Immature natural killer cell (primary cell): ENCODE measurements around the gene FGF5. TPM values are rescaled to one million over a fixed set of nuclear protein-coding genes. Genes with fewer than 3 reads are reported as not detected.
"Not testable (repeated sequence)": the region's sequence is repeated elsewhere in the genome, so short reads cannot be mapped to it uniquely, and the experiment has no call there.

Experiments used
- DNase-seq, 3 donors: peaks; one replicate each; pipeline ENCODE4 v3.0.0; 2022; ENCODE audit warnings: mixed read lengths in 1 of 3
- H3K27ac Mint-ChIP-seq, 6 donors: one replicate each; pipeline ENCODE4 v1.8.0; 2020; ENCODE audit warnings: mixed read lengths in 6 of 6, mild to moderate bottlenecking in 5 of 6, inconsistent platforms in 4 of 6, moderate library complexity in 3 of 6
- H3K27me3 Mint-ChIP-seq, 3 donors: one replicate each; pipeline ENCODE4 v1.8.0; 2020 to 2021; ENCODE audit warnings: low read depth in 3 of 3, mild to moderate bottlenecking in 3 of 3, mixed read lengths in 3 of 3, moderate library complexity in 3 of 3, inconsistent platforms in 1 of 3
- H3K36me3 Mint-ChIP-seq, 3 donors: one replicate each; pipeline ENCODE4 v1.8.0; 2020; ENCODE audit warnings: mixed read lengths in 3 of 3, inconsistent platforms in 2 of 3, mild to moderate bottlenecking in 2 of 3
- H3K4me1 Mint-ChIP-seq, 2 donors: one replicate each; pipeline ENCODE4 v1.8.0; 2020; ENCODE audit warnings: inconsistent platforms in 2 of 2, mild to moderate bottlenecking in 2 of 2, mixed read lengths in 2 of 2, moderate library complexity in 1 of 2
- H3K4me3 Mint-ChIP-seq, 5 donors: one replicate each; pipeline ENCODE4 v1.8.0; 2020; ENCODE audit warnings: mild to moderate bottlenecking in 5 of 5, mixed read lengths in 5 of 5, inconsistent platforms in 3 of 5, moderate library complexity in 3 of 5
- H3K9me3 Mint-ChIP-seq, 6 donors: one replicate each; pipeline ENCODE4 v1.8.0; 2020; ENCODE audit warnings: mild to moderate bottlenecking in 6 of 6, mixed read lengths in 6 of 6, inconsistent platforms in 4 of 6, moderate library complexity in 3 of 6
- polyA plus RNA-seq, 3 donors: library from polyadenylated mRNA; unstranded; fragments of 300-500 nt; fragmentation: Illumina TruSeq; gene quantifications; one replicate each; pipeline ENCODE4 v1.2.3, GENCODE V29; 2021

Gene FGF5
- polyA plus RNA-seq, 3 donors from 2014 or later, result not detected

GRCh38 chr4:80290665-80291064 lies 24.2 kb downstream of the FGF5 start:
- not testable (repeated sequence) for H3K27me3 Mint-ChIP-seq, H3K4me1 Mint-ChIP-seq, DNase-seq, H3K36me3 Mint-ChIP-seq, H3K4me3 Mint-ChIP-seq, H3K27ac Mint-ChIP-seq, H3K9me3 Mint-ChIP-seq

- no peaks in the 10 kb centered on the region for H3K4me1 Mint-ChIP-seq
- no peaks in the 10 kb centered on the region for H3K9me3 Mint-ChIP-seq
- peaks cover 0 to 5% (median 0%) of the 10 kb centered on the region in 3 donors for H3K27me3 Mint-ChIP-seq
- no peak overlapping the region for H3K4me3 Mint-ChIP-seq
- H3K36me3 Mint-ChIP-seq, result no peaks in the 10 kb centered on the region
- DNase-seq, result no peak
- H3K27ac Mint-ChIP-seq, result no peak overlapping the region
Measured at GRCh38 chr4:80294206-80294605, 27.7 kb downstream of the FGF5 start.

- peaks cover 0 to 5% (median 0%) of the 10 kb centered on the region in 3 donors for H3K27me3 Mint-ChIP-seq
- H3K4me3 Mint-ChIP-seq, result no peak overlapping the region
Measured at GRCh38 chr4:80295336-80295735, 28.9 kb downstream of the FGF5 start.

GRCh38 chr4:80295826-80296225 lies 29.4 kb downstream of the FGF5 start:
- Mint-ChIP-seq H3K27ac (no peak overlapping the region), H3K36me3 (no peaks in the 10 kb centered on the region), H3K27me3 (peaks cover 0 to 3% (median 0%) of the 10 kb centered on the region in 3 donors)

More at GRCh38 chr4:80295336-80295735, 28.9 kb downstream of the FGF5 start:
- no peaks in the 10 kb centered on the region for H3K9me3 Mint-ChIP-seq
- H3K36me3 Mint-ChIP-seq, result no peaks in the 10 kb centered on the region
- no peak overlapping the region for H3K27ac Mint-ChIP-seq
- no peak for DNase-seq
- no peaks in the 10 kb centered on the region for H3K4me1 Mint-ChIP-seq

GRCh38 chr4:80301884-80302283 lies 35.4 kb downstream of the FGF5 start:
- Mint-ChIP-seq H3K27me3 (peaks cover 0 to 11% (median 3%) of the 10 kb centered on the region in 3 donors), H3K4me3 (no peak overlapping the region), H3K9me3 (no peaks in the 10 kb centered on the region), H3K36me3 (no peaks in the 10 kb centered on the region), H3K4me1 (peaks cover 0 to 6% of the 10 kb centered on the region in 2 donors), H3K27ac (no peak overlapping the region)
- no peak for DNase-seq

More at GRCh38 chr4:80295826-80296225, 29.4 kb downstream of the FGF5 start:
- peaks cover 0 to 1% of the 10 kb centered on the region in 2 donors for H3K4me1 Mint-ChIP-seq
- DNase-seq, result no peak
- H3K9me3 Mint-ChIP-seq, result no peaks in the 10 kb centered on the region
- H3K4me3 Mint-ChIP-seq, result no peak overlapping the region

GRCh38 chr4:80302616-80303223 lies 36.3 kb downstream of the FGF5 start:
- Mint-ChIP-seq H3K9me3 (no peaks in the 10 kb centered on the region), H3K4me3 (no peak overlapping the region), H3K27ac (no peak overlapping the region), H3K36me3 (no peaks in the 10 kb centered on the region), H3K4me1 (peaks cover 0 to 6% of the 10 kb centered on the region in 2 donors), H3K27me3 (peaks cover 0 to 11% (median under 1%) of the 10 kb centered on the region in 3 donors)
- DNase-seq, result no peak

GRCh38 chr4:80305466-80305865 lies 39.0 kb downstream of the FGF5 start:
- Mint-ChIP-seq H3K4me1 (peaks cover 0 to 6% of the 10 kb centered on the region in 2 donors), H3K9me3 (peaks cover 0 to 1% (median 0%) of the 10 kb centered on the region in 6 donors), H3K36me3 (no peaks in the 10 kb centered on the region), H3K27ac (no peak overlapping the region), H3K27me3 (peaks cover 0 to 11% (median 0%) of the 10 kb centered on the region in 3 donors), H3K4me3 (no peak overlapping the region)
- no peak for DNase-seq

- H3K9me3 Mint-ChIP-seq, result peaks cover 0 to 1% (median 0%) of the 10 kb centered on the region in 6 donors
- no peak overlapping the region for H3K27ac Mint-ChIP-seq
- H3K36me3 Mint-ChIP-seq, result no peaks in the 10 kb centered on the region
- no peak overlapping the region for H3K4me3 Mint-ChIP-seq
- H3K27me3 Mint-ChIP-seq, result peaks cover 0 to 12% (median 0%) of the 10 kb centered on the region in 3 donors
- peaks cover 0 to under 1% of the 10 kb centered on the region in 2 donors for H3K4me1 Mint-ChIP-seq
- no peak for DNase-seq
Measured at GRCh38 chr4:80306260-80306659, 39.8 kb downstream of the FGF5 start.

- Mint-ChIP-seq H3K27me3 (peaks cover 0 to 8% (median 0%) of the 10 kb centered on the region in 3 donors), H3K9me3 (peaks cover 0 to 1% (median 0%) of the 10 kb centered on the region in 6 donors), H3K36me3 (no peaks in the 10 kb centered on the region), H3K4me3 (no peak overlapping the region), H3K4me1 (no peaks in the 10 kb centered on the region), H3K27ac (no peak overlapping the region)
- DNase-seq, result no peak
Measured at GRCh38 chr4:80307183-80307735, 40.8 kb downstream of the FGF5 start.

- H3K4me3 Mint-ChIP-seq, result no peak overlapping the region
- peaks cover 0 to 1% (median 0%) of the 10 kb centered on the region in 6 donors for H3K9me3 Mint-ChIP-seq
- peaks cover 0 to 8% (median 0%) of the 10 kb centered on the region in 3 donors for H3K27me3 Mint-ChIP-seq
Measured at GRCh38 chr4:80307774-80308465, 41.5 kb downstream of the FGF5 start.

GRCh38 chr4:80308466-80308822 lies 42.0 kb downstream of the FGF5 start:
- no peak for DNase-seq

More at GRCh38 chr4:80307774-80308465, 41.5 kb downstream of the FGF5 start:
- H3K27ac Mint-ChIP-seq, result no peak overlapping the region
- H3K4me1 Mint-ChIP-seq, result no peaks in the 10 kb centered on the region
- H3K36me3 Mint-ChIP-seq, result no peaks in the 10 kb centered on the region
- no peak for DNase-seq

GRCh38 chr4:80309294-80310004 lies 43.0 kb downstream of the FGF5 start:
- Mint-ChIP-seq H3K27ac (no peak overlapping the region), H3K4me1 (no peaks in the 10 kb centered on the region), H3K4me3 (no peak overlapping the region), H3K36me3 (no peaks in the 10 kb centered on the region), H3K9me3 (peaks cover 0 to 1% (median 0%) of the 10 kb centered on the region in 6 donors), H3K27me3 (peaks cover 0 to 8% (median 0%) of the 10 kb centered on the region in 3 donors)
- DNase-seq, result no peak

More at GRCh38 chr4:80308466-80308822, 42.0 kb downstream of the FGF5 start:
- H3K27ac Mint-ChIP-seq, result no peak overlapping the region
- no peaks in the 10 kb centered on the region for H3K4me1 Mint-ChIP-seq
- no peaks in the 10 kb centered on the region for H3K36me3 Mint-ChIP-seq
- peaks cover 0 to 8% (median 0%) of the 10 kb centered on the region in 3 donors for H3K27me3 Mint-ChIP-seq
- H3K4me3 Mint-ChIP-seq, result no peak overlapping the region
- H3K9me3 Mint-ChIP-seq, result peaks cover 0 to 1% (median 0%) of the 10 kb centered on the region in 6 donors

GRCh38 chr4:80311130-80311529 lies 44.7 kb downstream of the FGF5 start:
- Mint-ChIP-seq H3K36me3 (no peaks in the 10 kb centered on the region), H3K4me3 (no peak overlapping the region), H3K27me3 (peaks cover 0 to 2% (median 0%) of the 10 kb centered on the region in 3 donors), H3K9me3 (peaks cover 0 to 1% (median 0%) of the 10 kb centered on the region in 6 donors), H3K27ac (no peak overlapping the region), H3K4me1 (no peaks in the 10 kb centered on the region)
- no peak for DNase-seq
